22Rv1 (cell line): ENCODE data around the gene TMEM269.

Experiments
- H3K27ac ChIP-seq: fragments of 450-650 bp; 2 replicates; pipeline ENCODE4 v1.5.1; 2017
- CTCF ChIP-seq: fragments of 450-650 bp; IDR thresholded peaks from 2 replicates; pipeline ENCODE4 v1.5.1; 2017; ENCODE audit warnings: mild to moderate bottlenecking
- ZFX ChIP-seq: fragments of 450-650 bp; IDR thresholded peaks from 2 replicates; pipeline ENCODE4 v1.6.1; 2017; ENCODE audit warnings: antibody characterized with exemption, borderline replicate concordance

Gene TMEM269

GRCh38 chr1:42758641-42759040 lies 26.1 kb upstream of the TMEM269 start:
- no peak for TF ChIP-seq ZFX
- TF ChIP-seq CTCF: no peak
- no peak overlapping the region for H3K27ac ChIP-seq

- no peak for TF ChIP-seq CTCF
- no peak for TF ChIP-seq ZFX
- no peak overlapping the region for H3K27ac ChIP-seq
Observed at GRCh38 chr1:42759114-42759513, 25.7 kb upstream of the TMEM269 start.

- H3K27ac ChIP-seq: no peak overlapping the region
- TF ChIP-seq ZFX: no peak
Observed at GRCh38 chr1:42761567-42761966, 23.2 kb upstream of the TMEM269 start.

GRCh38 chr1:42762269-42762668 lies 22.5 kb upstream of the TMEM269 start:
- H3K27ac ChIP-seq: no peak overlapping the region
- no peak for TF ChIP-seq CTCF
- no peak for TF ChIP-seq ZFX

GRCh38 chr1:42765269-42765668 lies 19.5 kb upstream of the TMEM269 start:
- no peak overlapping the region for H3K27ac ChIP-seq
- no peak for TF ChIP-seq ZFX

GRCh38 chr1:42765832-42766740 lies 18.7 kb upstream of the TMEM269 start:
- H3K27ac ChIP-seq: no peak overlapping the region
- TF ChIP-seq ZFX: no peak
- peak; percentile 42; the same call in 1 of the 2 replicates for TF ChIP-seq CTCF

- TF ChIP-seq ZFX (no peak), CTCF (no peak)
- H3K27ac ChIP-seq: peak within 1 kb of the TSS; percentile 63
Observed at GRCh38 chr1:42766741-42767509, 17.9 kb upstream of the TMEM269 start, which contains the start of the genes C1orf50 and P3H1. C1orf50 (plus strand) TSS chr1:42767249; CDS start chr1:42767312, 63 bp downstream. P3H1 (minus strand) TSS chr1:42767028; CDS start chr1:42766971, 57 bp downstream.

GRCh38 chr1:42767510-42768000 lies 17.2 kb upstream of the TMEM269 start:
- TF ChIP-seq ZFX: no peak
- TF ChIP-seq CTCF: no peak
- H3K27ac ChIP-seq: peak overlapping the region; percentile 63
